GM18520 (cell line): ENCODE measurements around the gene TMEM167A.
A peak's percentile ranks its signal among the peaks of the same experiment; 100 is the strongest.
"Not testable (repeated sequence)": the region's sequence is repeated elsewhere in the genome, so short reads cannot be mapped to it uniquely, and the experiment has no call there.

Source experiments
- ATAC-seq: cut with Tn5 transposase; IDR thresholded peaks from one replicate; pipeline ENCODE4 v1.9.1; 2021; ENCODE audit not compliant: unreplicated experiment

The TMEM167A gene

DNA sequence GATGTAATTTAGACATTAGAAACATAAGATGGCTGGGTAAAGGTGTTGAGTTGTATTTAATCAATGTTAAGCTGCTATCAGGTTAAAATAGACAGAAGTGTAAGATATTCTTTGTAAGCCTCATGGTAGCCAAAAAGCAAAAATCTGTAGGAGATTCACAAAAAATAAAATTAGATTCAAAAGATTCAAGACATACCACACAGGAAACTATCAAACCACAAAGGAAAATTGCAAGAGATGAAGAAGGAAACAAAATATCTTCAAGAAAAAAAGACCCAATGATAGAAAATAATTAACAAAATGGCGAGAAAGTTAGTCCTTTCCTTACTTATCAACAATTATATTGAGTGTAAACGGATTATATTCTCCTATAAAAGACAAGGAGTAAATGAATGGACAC lies 15.4 kb upstream of the TMEM167A start:
- no peak for ATAC-seq

DNA sequence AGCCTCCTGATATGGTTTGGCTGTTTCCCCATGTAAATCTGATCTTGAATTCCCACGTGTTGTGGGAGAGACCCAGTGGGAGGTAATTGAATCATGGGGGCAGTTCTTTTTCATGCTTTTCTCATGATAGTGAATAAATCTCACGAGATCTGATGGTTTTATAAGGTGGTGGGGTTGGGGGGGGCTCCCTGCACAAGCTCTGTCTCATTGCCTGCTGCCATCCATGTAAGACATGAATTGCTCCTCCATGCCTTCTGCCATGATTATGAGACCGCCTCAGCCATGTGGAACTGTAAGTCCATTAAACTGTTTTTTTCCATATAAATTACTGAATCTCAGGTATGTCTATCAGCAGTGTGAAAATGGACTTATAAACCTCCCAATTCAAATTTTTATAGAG lies 13.0 kb upstream of the TMEM167A start:
- no peak for ATAC-seq

DNA sequence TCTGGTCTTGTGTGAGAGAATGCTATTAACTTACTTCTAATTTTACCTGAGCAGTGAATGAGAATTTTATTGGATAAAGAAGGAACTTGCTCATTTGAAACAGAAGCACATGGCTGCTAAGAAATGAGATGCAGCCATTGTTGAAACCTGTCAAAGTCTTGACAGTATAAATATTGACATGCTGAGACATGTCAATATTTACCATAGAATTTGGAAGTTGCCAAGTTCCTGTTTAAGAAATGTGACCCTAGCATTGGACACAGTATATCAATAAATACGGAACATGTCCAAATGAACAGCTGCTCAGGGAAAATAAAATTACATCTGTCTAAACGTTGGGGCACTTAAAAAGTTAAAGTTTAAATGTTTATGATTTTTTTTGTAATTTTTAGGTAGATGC lies 7.9 kb upstream of the TMEM167A start:
- no peak for ATAC-seq

DNA sequence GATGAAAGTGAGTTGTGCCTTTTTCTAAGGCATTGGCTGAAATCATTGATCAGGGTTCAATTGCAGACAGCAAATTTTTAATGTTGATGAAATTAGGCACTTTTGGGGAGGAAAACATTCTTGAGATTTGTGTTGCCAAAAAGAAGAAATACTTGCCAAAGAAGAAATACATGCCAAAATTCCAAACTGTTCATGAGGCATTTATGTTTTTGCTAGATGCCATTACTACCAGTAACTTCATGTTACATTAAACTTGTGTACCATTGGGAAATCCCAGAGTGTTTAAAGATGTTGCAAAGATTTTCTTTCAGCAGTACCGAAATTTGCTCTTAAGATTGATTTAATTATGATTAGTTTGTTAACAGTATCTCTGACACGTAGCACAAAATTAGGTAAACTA lies 7.1 kb upstream of the TMEM167A start:
- no peak for ATAC-seq

GRCh38 chr5:83082750-83083149 lies 5.6 kb upstream of the TMEM167A start:
- no peak for ATAC-seq

GRCh38 chr5:83077662-83078261 lies 568 bp upstream of the TMEM167A start:
- no peak for ATAC-seq

GRCh38 chr5:83072966-83073365 lies 4.2 kb downstream of the TMEM167A start:
- no peak for ATAC-seq

DNA sequence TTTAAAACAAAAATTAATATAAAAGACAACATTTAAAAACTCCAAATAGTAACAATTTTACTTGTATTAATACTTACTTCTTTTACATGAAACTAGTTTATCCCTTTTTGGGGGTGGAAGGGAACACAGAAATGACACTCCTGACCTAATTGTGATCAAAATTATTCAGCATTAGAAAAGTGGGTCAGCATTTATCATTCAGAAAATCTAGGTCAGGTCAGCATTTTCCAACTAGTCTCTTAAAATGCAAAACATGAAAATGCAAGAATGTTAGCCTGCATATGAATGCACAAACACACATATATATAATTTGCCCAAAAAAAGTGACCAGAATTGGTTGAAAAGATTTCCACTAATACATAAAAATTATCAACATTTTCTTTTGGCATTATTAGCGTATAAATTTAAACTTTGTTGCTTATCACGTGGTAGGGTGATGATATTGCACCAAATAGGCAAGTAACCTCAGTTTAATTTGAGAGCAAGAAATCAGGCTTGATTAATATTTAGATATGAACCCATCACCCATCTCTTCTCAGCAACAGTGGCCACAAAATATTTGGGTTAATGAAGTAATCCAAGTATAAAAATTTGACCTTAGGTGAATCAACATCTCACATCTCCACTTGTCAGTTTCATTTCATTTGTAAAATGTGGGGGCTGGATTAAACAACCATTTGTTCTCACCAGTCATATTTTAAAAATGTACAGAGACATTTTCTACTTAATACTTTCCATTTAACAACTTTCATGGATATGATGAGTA lies 5.7 kb downstream of the TMEM167A start:
- no peak for ATAC-seq

DNA sequence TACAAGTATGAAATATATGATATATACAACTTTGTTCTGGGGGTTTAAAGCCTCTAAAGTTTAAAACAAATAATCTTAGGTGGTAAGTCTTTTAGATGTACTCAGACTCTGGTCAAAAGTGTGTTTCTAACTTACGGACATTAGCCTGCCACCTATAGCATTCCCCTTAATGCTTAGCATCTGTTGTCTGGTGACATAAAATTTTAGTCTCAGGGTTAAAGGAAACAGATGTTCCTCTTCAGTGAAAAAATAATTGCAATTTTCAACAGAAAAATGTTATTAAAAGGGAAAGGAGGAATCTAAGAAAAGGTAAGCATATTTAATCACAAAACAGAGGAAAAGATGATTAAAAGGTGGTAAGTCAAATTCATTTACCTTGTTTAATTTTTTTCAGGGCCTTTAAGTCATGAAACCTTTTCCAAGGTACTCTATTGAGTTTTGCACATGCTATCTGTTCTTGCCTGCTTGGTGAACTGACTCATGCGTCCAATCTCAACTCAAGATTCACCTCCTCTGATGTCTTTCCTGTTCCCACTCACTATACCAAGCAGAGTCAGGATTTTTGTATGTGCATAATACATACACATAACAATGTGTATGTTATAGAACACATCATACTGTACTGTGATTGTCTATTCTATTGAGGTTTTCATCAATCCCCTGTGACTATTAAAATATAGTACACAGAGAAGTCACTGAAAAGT lies 7.9 kb downstream of the TMEM167A start:
- ATAC-seq = no peak

DNA sequence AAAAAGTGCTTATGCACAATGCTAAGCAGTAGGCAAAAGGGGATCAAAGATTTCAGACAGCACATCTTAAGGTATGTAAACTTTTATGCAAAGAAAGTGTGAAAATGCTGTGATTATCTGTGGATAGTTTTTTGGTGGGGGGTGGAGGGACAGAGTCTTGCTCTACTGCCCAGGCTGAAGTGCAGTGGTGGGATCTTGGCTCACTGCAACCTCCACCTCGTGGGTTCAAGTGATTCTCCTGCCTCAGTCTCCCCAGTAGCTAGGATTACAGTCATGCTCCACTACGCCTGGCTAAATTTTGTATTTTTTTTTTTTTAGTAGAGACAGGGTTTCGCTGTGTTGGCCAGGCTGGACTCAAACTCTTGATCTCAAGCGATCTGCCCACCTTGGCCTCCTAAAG lies 9.8 kb downstream of the TMEM167A start:
- not testable (repeated sequence) for ATAC-seq

- no peak for ATAC-seq
These were observed 10.6 kb downstream of the TMEM167A start for GRCh38 chr5:83066548-83067110.

GRCh38 chr5:83059341-83059740 lies 17.9 kb downstream of the TMEM167A start:
- peak; percentile 42 for ATAC-seq

GRCh38 chr5:83058726-83059125 lies 18.5 kb downstream of the TMEM167A start:
- ATAC-seq = no peak

GRCh38 chr5:83055166-83055565 lies 22.0 kb downstream of the TMEM167A start:
- no peak for ATAC-seq

- no peak for ATAC-seq
These were observed 26.4 kb downstream of the TMEM167A start for GRCh38 chr5:83050723-83051340.

DNA sequence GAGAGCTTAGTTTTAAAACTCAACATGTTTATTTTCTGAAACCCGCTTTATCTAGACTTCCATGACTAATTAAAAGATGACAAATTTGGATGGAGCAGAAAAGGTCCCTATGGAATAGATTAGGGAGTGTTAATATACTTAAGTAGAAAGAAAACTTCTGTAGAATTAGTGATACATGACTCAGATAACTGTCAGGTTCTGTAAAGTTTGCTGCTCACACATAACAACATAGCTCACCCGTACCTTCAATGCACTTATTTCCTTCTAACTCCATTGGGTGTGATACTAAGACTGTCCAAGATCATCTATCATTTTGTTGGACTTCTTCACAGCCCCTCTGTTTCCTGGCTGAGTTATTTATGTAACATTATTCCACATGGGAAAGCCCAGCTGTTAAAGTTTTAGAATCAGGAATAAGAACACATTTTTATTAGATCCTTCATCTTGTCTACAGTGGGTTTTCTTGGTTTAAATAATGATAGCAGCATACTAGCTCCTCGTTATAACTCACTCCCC lies 27.8 kb downstream of the TMEM167A start:
- ATAC-seq = no peak

DNA sequence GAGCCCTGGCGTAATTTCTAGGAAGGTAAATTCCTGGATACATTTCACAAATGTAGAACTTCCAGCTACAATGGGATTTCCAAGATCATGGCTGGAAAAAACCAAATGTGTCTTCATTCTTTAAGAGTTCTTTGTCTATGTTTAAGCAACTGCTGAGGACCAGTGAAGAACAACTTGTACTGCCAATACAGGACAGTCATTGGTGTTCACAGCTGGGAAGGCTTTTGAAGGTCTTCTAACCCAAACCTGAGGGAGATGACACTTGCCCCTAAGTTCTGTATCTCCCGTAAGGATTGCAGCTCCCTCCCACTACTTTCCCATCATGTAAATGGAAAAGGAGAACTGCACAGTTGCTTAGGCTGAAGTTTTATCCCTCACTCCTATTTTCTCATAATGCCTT lies 28.4 kb downstream of the TMEM167A start:
- ATAC-seq = no peak

- ATAC-seq = no peak
These were observed 28.9 kb downstream of the TMEM167A start for GRCh38 chr5:83048277-83048676.

- ATAC-seq = no peak
These were observed 32.3 kb downstream of the TMEM167A start for GRCh38 chr5:83044926-83045325.

DNA sequence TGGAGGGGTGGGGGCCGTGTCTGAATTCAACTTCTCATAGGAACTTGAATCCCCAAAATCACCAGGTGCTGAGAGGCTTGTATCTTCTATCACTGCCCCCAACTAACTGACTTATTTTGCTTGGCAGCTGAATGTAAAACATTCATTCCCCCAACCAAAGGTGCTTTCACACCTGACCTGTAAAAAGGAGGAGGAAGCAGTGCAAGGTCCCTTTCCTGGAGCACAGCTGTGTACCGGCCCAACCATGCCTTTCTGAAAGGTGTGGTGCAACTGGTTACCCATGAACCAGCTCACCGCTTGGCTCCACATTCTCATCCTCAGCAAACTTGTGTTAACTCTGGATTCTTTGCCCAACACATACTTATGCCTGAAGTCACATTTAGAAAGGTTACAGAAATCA lies 34.7 kb downstream of the TMEM167A start:
- no peak for ATAC-seq

GRCh38 chr5:83038924-83039323 lies 38.3 kb downstream of the TMEM167A start:
- no peak for ATAC-seq
